ENCODE results near the gene SLC6A18. TPM values are rescaled to one million over a fixed set of nuclear protein-coding genes. Genes with fewer than 3 reads are reported as not detected.

The SLC6A18 gene
- total and polyA plus RNA-seq, 2 experiments from 2014 or later: 0.35 TPM; not detected in 1

DNA sequence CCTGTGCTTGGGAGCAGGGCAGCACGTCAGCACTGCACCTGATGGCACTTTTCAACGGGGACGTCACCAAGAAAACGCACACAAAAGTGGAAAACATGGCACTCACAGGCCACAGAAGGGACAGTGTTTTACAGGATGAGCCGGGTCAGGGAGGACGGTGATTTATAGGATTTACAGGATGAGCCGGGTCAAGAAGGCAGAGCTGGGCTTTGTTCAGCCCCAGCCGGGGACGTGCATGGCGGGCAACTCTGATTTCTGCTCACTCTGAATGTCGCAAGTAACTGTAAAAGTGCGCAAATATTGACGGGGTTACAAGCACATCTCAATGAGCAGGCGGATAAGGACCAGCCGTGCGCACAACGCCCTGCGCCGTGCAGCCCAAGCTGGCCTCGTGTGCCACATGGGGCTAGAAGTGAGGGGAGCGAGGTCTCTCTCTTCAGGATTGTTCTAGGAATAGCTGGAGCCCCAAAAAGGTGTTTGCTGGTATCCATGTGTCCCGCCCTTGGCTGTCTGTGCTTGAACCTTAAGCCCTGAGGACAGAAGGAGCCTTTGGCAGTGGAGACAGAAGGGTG is 16.4 kb downstream of the SLC6A18 start:
- Histone ChIP-seq H3K79me2 (no peaks in the 10 kb centered on the region), H3K36me3 (replicated peaks; ENCODE audit: insufficient read depth, low read depth) (no peaks in the 10 kb centered on the region), H3K27me3 (no peaks in the 10 kb centered on the region), H3K4me2 (no peak overlapping the region), H2AFZ (no peak overlapping the region), H3K27ac (no peak overlapping the region), H3K9me2 (replicated peaks; ENCODE audit: insufficient read depth) (no peaks in the 10 kb centered on the region), H3K9me3 (ENCODE audit: low read depth) (no peaks in the 10 kb centered on the region), H4K20me1 (ENCODE audit: insufficient read depth, poor library complexity, severe bottlenecking) (no peaks in the 10 kb centered on the region), H3K4me1 (ENCODE audit: insufficient read depth) (no peaks in the 10 kb centered on the region), H3K4me3 (no peak overlapping the region)
- no peak for DNase-seq (ENCODE audit: low spot score)
- TF ChIP-seq EZH2 (IDR thresholded peaks at IDR 0.05; ENCODE audit: borderline replicate concordance): no peak
- TF ChIP-seq, protein P1, sequence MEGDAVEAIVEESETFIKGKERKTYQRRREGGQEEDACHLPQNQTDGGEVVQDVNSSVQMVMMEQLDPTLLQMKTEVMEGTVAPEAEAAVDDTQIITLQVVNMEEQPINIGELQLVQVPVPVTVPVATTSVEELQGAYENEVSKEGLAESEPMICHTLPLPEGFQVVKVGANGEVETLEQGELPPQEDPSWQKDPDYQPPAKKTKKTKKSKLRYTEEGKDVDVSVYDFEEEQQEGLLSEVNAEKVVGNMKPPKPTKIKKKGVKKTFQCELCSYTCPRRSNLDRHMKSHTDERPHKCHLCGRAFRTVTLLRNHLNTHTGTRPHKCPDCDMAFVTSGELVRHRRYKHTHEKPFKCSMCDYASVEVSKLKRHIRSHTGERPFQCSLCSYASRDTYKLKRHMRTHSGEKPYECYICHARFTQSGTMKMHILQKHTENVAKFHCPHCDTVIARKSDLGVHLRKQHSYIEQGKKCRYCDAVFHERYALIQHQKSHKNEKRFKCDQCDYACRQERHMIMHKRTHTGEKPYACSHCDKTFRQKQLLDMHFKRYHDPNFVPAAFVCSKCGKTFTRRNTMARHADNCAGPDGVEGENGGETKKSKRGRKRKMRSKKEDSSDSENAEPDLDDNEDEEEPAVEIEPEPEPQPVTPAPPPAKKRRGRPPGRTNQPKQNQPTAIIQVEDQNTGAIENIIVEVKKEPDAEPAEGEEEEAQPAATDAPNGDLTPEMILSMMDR (IDR thresholded peaks at IDR 0.05; ENCODE audit: poor library complexity): no peak
- TF ChIP-seq EZH2phosphoT487 (IDR thresholded peaks at IDR 0.05; ENCODE audit: low read depth, severe bottlenecking, unreplicated experiment): no peak
- 87% methylated on average over 22 of the region's 22 CpGs for WGBS (ENCODE audit: low lambda C conversion rate, missing lambda C conversion rate)

DNA sequence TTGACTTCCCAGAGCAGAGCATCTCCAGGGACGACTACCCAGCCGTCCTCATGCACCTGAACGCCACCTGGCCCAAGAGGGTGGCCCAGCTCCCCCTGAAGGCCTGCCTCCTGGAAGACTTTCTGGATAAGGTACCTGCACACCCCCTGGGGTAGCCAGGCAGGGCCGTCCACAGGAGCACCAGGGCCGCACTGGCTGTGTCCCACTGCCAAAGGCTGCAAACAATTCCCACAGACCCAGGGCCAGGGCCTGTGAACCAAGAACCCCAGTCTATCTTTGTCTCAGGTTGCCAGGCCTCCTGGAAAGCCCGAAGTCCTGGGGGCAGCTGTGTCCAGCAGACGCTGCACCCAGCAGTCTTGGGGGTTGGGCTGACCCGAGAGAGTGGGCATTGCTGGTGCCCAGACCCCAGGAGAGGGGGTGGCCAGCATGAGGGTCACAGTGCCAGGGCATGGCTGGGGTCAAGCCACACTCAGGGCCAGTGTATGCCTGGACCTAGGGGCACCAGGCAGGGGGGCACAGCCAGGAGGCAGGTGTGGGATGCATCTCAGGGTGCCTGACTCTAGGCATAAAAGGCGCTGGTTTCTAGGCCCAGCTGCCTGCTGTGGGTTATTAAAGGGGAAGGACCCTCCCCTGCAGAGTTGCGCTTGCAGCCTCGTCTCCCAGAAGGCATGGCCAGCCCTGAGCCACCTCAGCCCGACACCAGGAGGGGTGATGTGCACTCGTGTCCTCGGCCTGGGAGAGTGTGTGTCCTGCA is 17.7 kb downstream of the SLC6A18 start:
- H2AFZ ChIP-seq: no peak overlapping the region
- 85% methylated on average over 14 of the region's 14 CpGs for WGBS (ENCODE audit: low lambda C conversion rate, missing lambda C conversion rate)
- no peak for DNase-seq (ENCODE audit: low spot score)
- H4K20me1 ChIP-seq (ENCODE audit: insufficient read depth, poor library complexity, severe bottlenecking): no peaks in the 10 kb centered on the region
- no peaks in the 10 kb centered on the region for H3K79me2 ChIP-seq
- no peak overlapping the region for H3K4me3 ChIP-seq
- no peaks in the 10 kb centered on the region for H3K27me3 ChIP-seq
- no peaks in the 10 kb centered on the region for H3K9me2 ChIP-seq (replicated peaks; ENCODE audit: insufficient read depth)
- TF ChIP-seq, protein P1 (IDR thresholded peaks at IDR 0.05; ENCODE audit: poor library complexity): no peak
- TF ChIP-seq EZH2phosphoT487 (IDR thresholded peaks at IDR 0.05; ENCODE audit: low read depth, severe bottlenecking, unreplicated experiment): no peak
- H3K4me1 ChIP-seq (ENCODE audit: insufficient read depth): no peaks in the 10 kb centered on the region
- no peak overlapping the region for H3K4me2 ChIP-seq
- no peaks in the 10 kb centered on the region for H3K9me3 ChIP-seq (ENCODE audit: low read depth)
- no peak overlapping the region for H3K27ac ChIP-seq
- no peaks in the 10 kb centered on the region for H3K36me3 ChIP-seq (replicated peaks; ENCODE audit: insufficient read depth, low read depth)

DNA sequence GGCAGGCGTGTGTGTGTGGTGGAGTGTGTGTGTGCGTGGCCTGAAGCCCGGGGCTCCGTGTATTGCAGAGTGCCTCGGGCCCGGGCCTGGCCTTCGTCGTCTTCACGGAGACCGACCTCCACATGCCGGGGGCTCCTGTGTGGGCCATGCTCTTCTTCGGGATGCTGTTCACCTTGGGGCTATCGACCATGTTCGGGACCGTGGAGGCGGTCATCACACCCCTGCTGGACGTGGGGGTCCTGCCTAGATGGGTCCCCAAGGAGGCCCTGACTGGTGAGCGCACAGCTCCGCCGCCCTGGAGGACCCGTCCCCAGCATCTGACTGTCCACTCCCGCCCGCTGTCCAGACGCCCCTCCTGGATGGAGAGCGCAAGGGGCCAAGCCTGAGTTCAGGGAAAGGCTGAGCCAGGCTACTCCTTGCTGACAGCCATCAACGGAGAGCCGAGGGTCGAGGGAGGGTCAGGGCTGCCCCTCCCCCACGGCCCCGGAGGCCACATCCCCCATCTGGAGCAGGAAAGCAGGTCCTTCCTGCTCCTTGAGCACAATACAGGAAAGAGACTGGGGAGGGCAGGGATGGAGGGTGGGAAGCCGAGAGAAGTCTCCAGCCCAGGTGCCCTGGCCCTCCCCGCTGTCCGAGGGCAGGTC is 18.4 kb downstream of the SLC6A18 start:
- WGBS (ENCODE audit: low lambda C conversion rate, missing lambda C conversion rate): 68% methylated on average over 23 of the region's 33 CpGs
- no peaks in the 10 kb centered on the region for H3K27me3 ChIP-seq
- no peaks in the 10 kb centered on the region for H4K20me1 ChIP-seq (ENCODE audit: insufficient read depth, poor library complexity, severe bottlenecking)
- no peak overlapping the region for H3K4me3 ChIP-seq
- H3K9me2 ChIP-seq (replicated peaks; ENCODE audit: insufficient read depth): no peaks in the 10 kb centered on the region
- DNase-seq (ENCODE audit: low spot score): no peak
- H3K27ac ChIP-seq: no peak overlapping the region
- no peaks in the 10 kb centered on the region for H3K4me1 ChIP-seq (ENCODE audit: insufficient read depth)
- H3K9me3 ChIP-seq (ENCODE audit: low read depth): no peaks in the 10 kb centered on the region
- H2AFZ ChIP-seq: no peak overlapping the region
- no peaks in the 10 kb centered on the region for H3K79me2 ChIP-seq
- no peaks in the 10 kb centered on the region for H3K36me3 ChIP-seq (replicated peaks; ENCODE audit: insufficient read depth, low read depth)
- no peak overlapping the region for H3K4me2 ChIP-seq
- TF ChIP-seq, protein P1 (IDR thresholded peaks at IDR 0.05; ENCODE audit: poor library complexity): no peak
- no peak for TF ChIP-seq EZH2phosphoT487 (IDR thresholded peaks at IDR 0.05; ENCODE audit: low read depth, severe bottlenecking, unreplicated experiment)
- no peak for TF ChIP-seq EZH2 (IDR thresholded peaks at IDR 0.05; ENCODE audit: borderline replicate concordance)

Measured in hepatocyte (in vitro differentiated cells).